Smooth muscle cell (in vitro differentiated cells): ENCODE results near the gene PALLD. TPM values are rescaled to one million over a fixed set of nuclear protein-coding genes. Genes with fewer than 3 reads are reported as not detected.

Source experiments
- DNase-seq: peaks from one replicate; lab custom pipeline; 2025; ENCODE audit not compliant: unreplicated experiment; lab: John Stamatoyannopoulos, UW
- H2AFZ ChIP-seq: fragments of 200-600 bp; sonication (generic); 2 replicates; pipeline ENCODE4 v1.6.0; 2016; ENCODE audit warnings: antibody characterized with exemption, low read depth, mild to moderate bottlenecking
- H3F3A ChIP-seq: fragments of 200-600 bp; sonication (generic); 2 replicates; pipeline ENCODE4 v1.6.0; 2017; ENCODE audit warnings: antibody characterized with exemption, low read depth
- H3K27ac ChIP-seq: fragments of 200-600 bp; sonication (generic); 2 replicates; pipeline ENCODE4 v1.5.1; 2016; ENCODE audit warnings: low read depth, mild to moderate bottlenecking
- H3K27me3 ChIP-seq: fragments of 200-600 bp; sonication (generic); 2 replicates; pipeline ENCODE4 v1.6.1; 2016; ENCODE audit warnings: low read depth, mild to moderate bottlenecking
- H3K36me3 ChIP-seq: fragments of 200-600 bp; sonication (generic); 2 replicates; pipeline ENCODE4 v1.5.1; 2016; ENCODE audit warnings: low read depth
- H3K4me1 ChIP-seq: fragments of 200-600 bp; sonication (generic); 2 replicates; pipeline ENCODE4 v1.5.1; 2016; ENCODE audit warnings: low read depth
- H3K4me2 ChIP-seq: fragments of 200-600 bp; sonication (generic); 2 replicates; pipeline ENCODE4 v1.6.0; 2016; ENCODE audit warnings: mild to moderate bottlenecking
- H3K4me3 ChIP-seq: fragments of 200-600 bp; sonication (generic); 2 replicates; pipeline ENCODE4 v1.5.1; 2016; ENCODE audit warnings: mild to moderate bottlenecking
- H3K79me2 ChIP-seq: fragments of 200-600 bp; sonication (generic); 2 replicates; pipeline ENCODE4 v1.6.0; 2016; ENCODE audit warnings: low read depth, mild to moderate bottlenecking
- H3K9ac ChIP-seq: fragments of 200-600 bp; sonication (generic); 2 replicates; pipeline ENCODE4 v1.6.0; 2016; ENCODE audit warnings: low read depth
- H3K9me3 ChIP-seq: fragments of 200-600 bp; sonication (generic); replicated peaks from 2 replicates; pipeline ENCODE4 v1.5.1; 2016; ENCODE audit warnings: low read depth
- H4K20me1 ChIP-seq: fragments of 200-600 bp; sonication (generic); 2 replicates; pipeline ENCODE4 v1.6.0; 2016; ENCODE audit warnings: low read depth
- CTCF ChIP-seq: fragments of 200-600 bp; sonication (generic); IDR thresholded peaks from 2 replicates; pipeline ENCODE4 v1.5.1; 2017; ENCODE audit warnings: borderline replicate concordance, mild to moderate bottlenecking, antibody characterized with exemption; ENCODE audit not compliant: insufficient read depth, poor library complexity, severe bottlenecking
- WGBS: methylation state at CpG from one replicate; pipeline ENCODE4 v1.1.7; 2016; ENCODE audit warnings: low lambda C conversion rate; 5-methylcytosine and 5-hydroxymethylcytosine counted together
- polyA plus RNA-seq: library from polyadenylated mRNA; unstranded; fragments of >200 nt; fragmentation: Nextera tagmentation; extraction: Ambion mirVana; gene quantifications from 2 replicates; pipeline ENCODE4 v1.2.1, GENCODE V29; 2016
- total RNA-seq: library from RNA; depleted of rRNA; stranded (reverse); fragments of >200 nt; gene quantifications from 2 replicates; pipeline ENCODE4 v1.2.3, GENCODE V29; 2014

The PALLD gene
- total and polyA plus RNA-seq, 2 experiments from 2014 or later: 354 to 415 TPM

- H3F3A ChIP-seq: no peaks in the 10 kb centered on the region
- no peaks in the 10 kb centered on the region for H3K36me3 ChIP-seq
- H3K4me2 ChIP-seq: no peak overlapping the region
- no peak overlapping the region for H3K4me3 ChIP-seq
- no peak for TF ChIP-seq CTCF
- no peaks in the 10 kb centered on the region for H4K20me1 ChIP-seq
- WGBS: 96% methylated on average over 2 of the region's 2 CpGs
- no peak overlapping the region for H3K27ac ChIP-seq
- no peak overlapping the region for H2AFZ ChIP-seq
- peaks cover 5% of the 10 kb centered on the region for H3K4me1 ChIP-seq
- H3K79me2 ChIP-seq: no peaks in the 10 kb centered on the region
- no peaks in the 10 kb centered on the region for H3K27me3 ChIP-seq
- no peak overlapping the region for H3K9ac ChIP-seq
- H3K9me3 ChIP-seq: peaks cover 4% of the 10 kb centered on the region
- no peak for DNase-seq
These were observed 23.9 kb upstream of the PALLD start for GRCh38 chr4:168472920-168473319.

DNA sequence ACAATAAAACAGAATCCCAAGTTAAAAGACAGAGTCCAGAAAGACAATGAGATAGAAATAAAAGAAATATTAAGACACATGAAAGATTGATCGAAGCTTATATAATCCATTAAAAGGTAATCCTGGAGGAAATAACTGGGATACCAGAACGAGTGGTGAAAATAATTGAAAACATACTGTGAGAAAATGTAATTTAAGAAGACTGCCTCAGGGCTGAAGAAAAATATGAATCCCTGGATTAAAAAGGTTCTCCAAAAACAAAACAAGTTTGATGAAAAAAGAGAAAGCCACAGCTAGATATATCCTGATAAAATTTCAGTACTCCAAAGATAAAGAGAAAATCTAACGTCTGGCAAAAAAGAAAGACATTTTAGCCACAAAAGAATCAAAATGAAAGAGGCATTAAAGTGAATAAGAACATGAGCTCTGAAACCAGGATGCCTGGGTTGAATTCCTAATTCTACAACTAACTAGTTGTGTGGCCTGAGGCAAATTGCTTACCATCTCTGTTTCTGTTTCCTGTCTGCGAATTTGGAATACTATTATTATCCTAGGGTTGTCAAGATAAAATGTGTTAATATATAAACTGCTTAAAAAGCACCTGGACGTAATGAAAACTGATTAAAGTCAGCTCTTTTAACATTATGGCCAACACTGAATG is 22.1 kb upstream of the PALLD start:
- no peak for DNase-seq
- Histone ChIP-seq H3K9me3 (no peaks in the 10 kb centered on the region), H3K27me3 (no peaks in the 10 kb centered on the region), H3F3A (no peaks in the 10 kb centered on the region), H2AFZ (no peak overlapping the region), H4K20me1 (no peaks in the 10 kb centered on the region), H3K4me1 (peaks cover 5% of the 10 kb centered on the region), H3K27ac (no peak overlapping the region), H3K9ac (no peak overlapping the region), H3K79me2 (no peaks in the 10 kb centered on the region), H3K36me3 (no peaks in the 10 kb centered on the region), H3K4me2 (no peak overlapping the region), H3K4me3 (no peak overlapping the region)
- TF ChIP-seq CTCF: no peak
- WGBS: 58% methylated on average over 5 of the region's 5 CpGs

DNA sequence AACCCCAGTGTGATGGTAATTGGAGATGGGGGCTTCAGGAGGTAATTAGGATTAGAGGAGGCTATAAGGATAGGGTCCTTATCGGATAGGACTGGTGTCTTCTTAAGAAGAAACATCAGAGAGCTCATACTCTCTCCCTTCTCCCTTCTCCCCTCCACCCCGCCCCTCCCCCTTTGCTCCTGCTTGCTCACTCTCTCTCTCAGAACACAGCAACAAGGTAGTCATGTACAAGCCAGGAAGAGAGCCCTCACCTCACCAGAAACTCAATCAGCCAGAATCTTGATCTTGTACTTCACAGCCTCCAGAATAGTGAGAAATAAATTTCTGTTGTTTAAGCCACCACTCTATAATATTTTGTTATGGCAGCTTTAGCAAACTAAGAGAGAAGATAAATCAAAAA is 21.1 kb upstream of the PALLD start:
- Histone ChIP-seq H3K4me1 (peaks cover 5% of the 10 kb centered on the region), H3K36me3 (no peaks in the 10 kb centered on the region), H3K79me2 (no peaks in the 10 kb centered on the region), H3K27me3 (no peaks in the 10 kb centered on the region), H3K4me2 (no peak overlapping the region), H3K9me3 (no peaks in the 10 kb centered on the region), H3K4me3 (no peak overlapping the region), H4K20me1 (no peaks in the 10 kb centered on the region), H2AFZ (no peak overlapping the region), H3F3A (no peaks in the 10 kb centered on the region), H3K9ac (no peak overlapping the region), H3K27ac (no peak overlapping the region)
- WGBS: 51% methylated on average over 2 of the region's 2 CpGs
- no peak for DNase-seq
- no peak for TF ChIP-seq CTCF

DNA sequence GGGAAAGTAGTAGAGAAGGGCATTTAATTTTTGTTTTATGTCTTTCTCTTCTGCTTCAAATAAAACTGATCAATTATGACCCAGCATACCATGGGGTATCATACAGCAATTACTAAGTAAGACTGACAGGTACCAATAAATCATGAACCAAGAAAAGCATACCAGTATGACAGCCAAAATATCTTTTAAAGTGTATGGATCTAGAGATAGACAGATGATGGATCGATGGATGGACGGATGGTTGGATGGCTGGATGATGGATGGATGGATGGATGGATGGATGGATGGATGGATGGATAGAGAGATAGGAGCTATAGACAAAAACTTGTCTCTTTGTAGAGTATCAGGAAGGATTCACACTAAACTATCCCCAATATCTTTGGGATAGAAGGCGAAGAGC is 18.0 kb upstream of the PALLD start:
- no peak overlapping the region for H3K4me3 ChIP-seq

More for the DNA sequence above, 18.0 kb upstream of the PALLD start:
- WGBS: 96% methylated on average over 3 of the region's 3 CpGs
- Histone ChIP-seq H3K4me1 (peaks cover 5% of the 10 kb centered on the region), H4K20me1 (no peaks in the 10 kb centered on the region), H2AFZ (no peak overlapping the region), H3K9ac (no peak overlapping the region), H3K4me2 (no peak overlapping the region), H3K36me3 (no peaks in the 10 kb centered on the region), H3F3A (no peaks in the 10 kb centered on the region), H3K79me2 (no peaks in the 10 kb centered on the region), H3K9me3 (no peaks in the 10 kb centered on the region), H3K27ac (no peak overlapping the region), H3K27me3 (no peaks in the 10 kb centered on the region)
- DNase-seq: no peak
- no peak for TF ChIP-seq CTCF
